ENCODE measurements around the gene SPATS2.

- no peak for TF ChIP-seq CTCF (IDR thresholded peaks at IDR 0.05)
- no peak for TF ChIP-seq POLR2A (IDR thresholded peaks at IDR 0.05)
Measured at GRCh38 chr12:49555631-49556390, 188.5 kb downstream of the SPATS2 start.

Measured in lower leg skin (tissue), 3 donors.